MM.1S (cell line): Measurements from ENCODE around the gene NCAM2.

Experiments used
- DNase-seq: peaks from one replicate; pipeline ENCODE4 v3.0.0-alpha.2; 2015
- H2AFZ ChIP-seq: fragments of 300-600 bp; sonication (generic); 2 replicates; pipeline ENCODE4 v1.6.0; 2016; ENCODE audit warnings: antibody characterized with exemption, low read length
- H3F3A ChIP-seq: fragments of 300-600 bp; sonication (generic); 2 replicates; pipeline ENCODE4 v1.6.1; 2016; ENCODE audit warnings: mild to moderate bottlenecking, antibody characterized with exemption, low read length, moderate library complexity, mixed read lengths; ENCODE audit not compliant: insufficient read depth
- H3K27ac ChIP-seq: fragments of 300-600 bp; sonication (generic); 2 replicates; pipeline ENCODE4 v1.5.1; 2016; ENCODE audit warnings: mild to moderate bottlenecking, low read length
- H3K27me3 ChIP-seq: fragments of 300-600 bp; sonication (generic); replicated peaks from 2 replicates; pipeline ENCODE4 v1.6.0; 2016; ENCODE audit warnings: low read length; ENCODE audit not compliant: insufficient read depth
- H3K36me3 ChIP-seq: fragments of 300-600 bp; sonication (generic); replicated peaks from 2 replicates; pipeline ENCODE4 v1.6.1; 2016; ENCODE audit warnings: mild to moderate bottlenecking, low read length, mixed read lengths; ENCODE audit not compliant: insufficient read depth
- H3K4me1 ChIP-seq: fragments of 300-600 bp; sonication (generic); 2 replicates; pipeline ENCODE4 v1.6.1; 2016; ENCODE audit warnings: low read length, mixed read lengths
- H3K4me2 ChIP-seq: fragments of 300-600 bp; sonication (generic); 2 replicates; pipeline ENCODE4 v1.6.0; 2016; ENCODE audit warnings: low read depth, low read length
- H3K4me3 ChIP-seq: fragments of 300-600 bp; sonication (generic); 2 replicates; pipeline ENCODE4 v1.5.1; 2016; ENCODE audit warnings: low read length, mixed read lengths
- H3K79me2 ChIP-seq: fragments of 300-600 bp; sonication (generic); 2 replicates; pipeline ENCODE4 v1.6.1; 2016; ENCODE audit warnings: mixed run types, low read length, mixed read lengths
- H3K9ac ChIP-seq: fragments of 300-600 bp; sonication (generic); 2 replicates; pipeline ENCODE4 v1.6.1; 2016; ENCODE audit warnings: low read length, mixed read lengths
- H3K9me2 ChIP-seq: fragments of 300-600 bp; sonication (generic); replicated peaks from 2 replicates; pipeline ENCODE4 v1.6.1; 2016; ENCODE audit warnings: mild to moderate bottlenecking, low read length, mixed read lengths; ENCODE audit not compliant: insufficient read depth
- H3K9me3 ChIP-seq: fragments of 300-600 bp; sonication (generic); replicated peaks from 2 replicates; pipeline ENCODE4 v1.6.1; 2016; ENCODE audit warnings: mild to moderate bottlenecking, low read length, mixed read lengths; ENCODE audit not compliant: insufficient read depth
- H4K20me1 ChIP-seq: fragments of 300-600 bp; sonication (generic); 2 replicates; pipeline ENCODE4 v1.6.1; 2016; ENCODE audit warnings: mild to moderate bottlenecking, low read length, moderate library complexity, mixed read lengths; ENCODE audit not compliant: insufficient read depth
- EZH2 ChIP-seq: fragments of 300-600 bp; sonication (generic); optimal IDR thresholded peaks from 2 replicates; pipeline ENCODE3; 2017; ENCODE audit warnings: low read depth, mild to moderate bottlenecking, antibody characterized with exemption, low read length, mixed read lengths
- EZH2phosphoT487 ChIP-seq: fragments of 300-600 bp; sonication (generic); IDR thresholded peaks from 2 replicates; pipeline ENCODE4 v1.6.1; 2018; ENCODE audit warnings: antibody characterized with exemption, low read length
- TF ChIP-seq, protein P1 (sequence below): fragments of 300-600 bp; sonication (generic); IDR thresholded peaks from 2 replicates; pipeline ENCODE4 v1.5.1; 2016; ENCODE audit warnings: antibody characterized with exemption, low read length, mixed read lengths

Gene NCAM2

DNA sequence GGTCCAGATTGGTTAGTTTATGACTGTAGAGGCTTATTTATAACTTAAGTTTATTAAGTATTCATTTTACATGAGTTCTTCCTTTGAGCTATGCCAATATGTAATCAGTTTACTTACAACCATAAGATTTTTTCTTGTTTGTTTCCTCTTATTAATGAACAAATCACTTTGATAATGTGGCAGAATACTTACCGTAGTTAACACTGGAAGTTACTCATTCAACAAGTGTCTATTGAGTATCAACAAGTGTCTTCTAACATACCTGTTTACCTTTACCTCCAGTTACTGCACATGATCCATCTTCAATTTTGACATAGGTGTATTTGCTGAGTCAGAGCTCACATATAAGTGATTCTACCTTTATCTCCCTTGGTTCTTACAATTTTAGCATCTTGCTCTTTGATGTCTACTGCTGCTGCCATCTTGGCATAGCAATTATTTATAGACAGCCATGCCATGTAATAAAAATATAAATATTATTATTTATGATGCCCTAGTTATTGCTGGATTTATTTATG is 205.7 kb downstream of the NCAM2 start:
- H3K79me2 ChIP-seq: no peaks in the 10 kb centered on the region
- H3K4me1 ChIP-seq: no peaks in the 10 kb centered on the region
- H3K9me3 ChIP-seq: no peaks in the 10 kb centered on the region
- TF ChIP-seq EZH2phosphoT487: no peak
- TF ChIP-seq EZH2: no peak
- TF ChIP-seq, protein P1, sequence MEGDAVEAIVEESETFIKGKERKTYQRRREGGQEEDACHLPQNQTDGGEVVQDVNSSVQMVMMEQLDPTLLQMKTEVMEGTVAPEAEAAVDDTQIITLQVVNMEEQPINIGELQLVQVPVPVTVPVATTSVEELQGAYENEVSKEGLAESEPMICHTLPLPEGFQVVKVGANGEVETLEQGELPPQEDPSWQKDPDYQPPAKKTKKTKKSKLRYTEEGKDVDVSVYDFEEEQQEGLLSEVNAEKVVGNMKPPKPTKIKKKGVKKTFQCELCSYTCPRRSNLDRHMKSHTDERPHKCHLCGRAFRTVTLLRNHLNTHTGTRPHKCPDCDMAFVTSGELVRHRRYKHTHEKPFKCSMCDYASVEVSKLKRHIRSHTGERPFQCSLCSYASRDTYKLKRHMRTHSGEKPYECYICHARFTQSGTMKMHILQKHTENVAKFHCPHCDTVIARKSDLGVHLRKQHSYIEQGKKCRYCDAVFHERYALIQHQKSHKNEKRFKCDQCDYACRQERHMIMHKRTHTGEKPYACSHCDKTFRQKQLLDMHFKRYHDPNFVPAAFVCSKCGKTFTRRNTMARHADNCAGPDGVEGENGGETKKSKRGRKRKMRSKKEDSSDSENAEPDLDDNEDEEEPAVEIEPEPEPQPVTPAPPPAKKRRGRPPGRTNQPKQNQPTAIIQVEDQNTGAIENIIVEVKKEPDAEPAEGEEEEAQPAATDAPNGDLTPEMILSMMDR: no peak
- DNase-seq: no peak
- H4K20me1 ChIP-seq: no peaks in the 10 kb centered on the region
- H2AFZ ChIP-seq: no peak overlapping the region
- H3K9me2 ChIP-seq: no peaks in the 10 kb centered on the region
- no peak overlapping the region for H3K9ac ChIP-seq
- no peak overlapping the region for H3K4me2 ChIP-seq
- no peaks in the 10 kb centered on the region for H3K36me3 ChIP-seq
- H3K27me3 ChIP-seq: no peaks in the 10 kb centered on the region
- no peaks in the 10 kb centered on the region for H3F3A ChIP-seq
- no peak overlapping the region for H3K4me3 ChIP-seq
- no peak overlapping the region for H3K27ac ChIP-seq

DNA sequence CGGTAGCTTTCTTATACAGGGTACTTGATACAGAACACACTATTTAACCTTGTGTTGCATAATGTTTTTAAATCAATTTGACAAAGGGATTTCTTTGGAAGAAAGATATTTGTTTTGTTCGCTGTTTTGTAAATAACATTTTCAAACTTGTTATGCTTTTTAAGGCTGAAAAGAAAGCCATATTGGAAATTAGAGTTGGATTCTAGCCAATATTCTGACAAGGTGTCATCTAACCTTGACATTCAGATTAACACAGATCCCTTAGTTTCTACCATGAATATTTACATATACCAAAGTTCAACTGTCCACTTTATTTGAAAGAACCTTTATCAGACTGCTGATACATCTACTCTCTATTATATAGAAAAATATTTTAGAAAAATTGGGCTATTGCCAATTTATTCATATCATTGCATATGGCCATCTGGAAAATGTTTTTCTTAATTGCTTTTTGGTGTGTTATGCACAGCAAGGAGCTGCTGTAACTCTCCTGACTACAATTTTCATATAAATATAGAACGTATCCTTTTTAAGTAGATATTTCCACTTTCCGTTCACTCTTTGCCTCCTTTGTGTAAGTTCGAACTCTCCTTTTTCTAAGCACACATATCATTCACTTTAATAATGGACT is 206.3 kb downstream of the NCAM2 start:
- Histone ChIP-seq H4K20me1 (no peaks in the 10 kb centered on the region), H3K36me3 (no peaks in the 10 kb centered on the region), H3K4me1 (no peaks in the 10 kb centered on the region), H3K4me3 (no peak overlapping the region), H3K9me3 (no peaks in the 10 kb centered on the region), H3K79me2 (no peaks in the 10 kb centered on the region), H3K9ac (no peak overlapping the region), H2AFZ (no peak overlapping the region), H3F3A (no peaks in the 10 kb centered on the region), H3K27ac (no peak overlapping the region), H3K9me2 (no peaks in the 10 kb centered on the region), H3K27me3 (no peaks in the 10 kb centered on the region), H3K4me2 (no peak overlapping the region)
- TF ChIP-seq EZH2phosphoT487: no peak
- TF ChIP-seq, protein P1: no peak
- no peak for TF ChIP-seq EZH2
- no peak for DNase-seq

DNA sequence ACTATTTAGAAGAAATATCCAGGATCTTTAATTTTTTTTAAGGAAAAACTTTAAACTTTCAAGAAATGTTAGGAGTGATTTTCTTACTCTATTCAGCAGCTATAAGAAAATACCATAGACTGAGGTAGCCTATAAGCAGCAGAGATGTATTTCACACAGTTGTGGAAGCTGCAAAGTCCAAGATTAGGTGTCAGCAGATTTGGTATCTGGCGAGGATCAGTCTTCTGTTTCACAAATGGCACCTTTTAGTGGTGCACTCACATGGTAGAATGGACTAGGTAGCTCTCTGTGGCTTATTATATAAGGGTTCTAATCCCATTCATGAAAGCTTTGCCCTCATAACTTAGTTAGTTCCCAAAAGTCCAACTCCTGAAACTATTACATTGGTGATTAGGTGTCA is 207.4 kb downstream of the NCAM2 start:
- no peak overlapping the region for H3K4me3 ChIP-seq
- no peaks in the 10 kb centered on the region for H3K79me2 ChIP-seq
- no peaks in the 10 kb centered on the region for H3K27me3 ChIP-seq
- DNase-seq: no peak
- no peak overlapping the region for H3K4me2 ChIP-seq
- no peaks in the 10 kb centered on the region for H3K9me3 ChIP-seq
- no peaks in the 10 kb centered on the region for H3K9me2 ChIP-seq
- H3K27ac ChIP-seq: no peak overlapping the region
- no peaks in the 10 kb centered on the region for H3K36me3 ChIP-seq
- H2AFZ ChIP-seq: no peak overlapping the region
- H4K20me1 ChIP-seq: no peaks in the 10 kb centered on the region
- H3K4me1 ChIP-seq: no peaks in the 10 kb centered on the region
- no peaks in the 10 kb centered on the region for H3F3A ChIP-seq
- H3K9ac ChIP-seq: no peak overlapping the region
- TF ChIP-seq EZH2 (no peak), EZH2phosphoT487 (no peak)
- TF ChIP-seq, protein P1: no peak
